HG02870 (cell line): ENCODE data around the gene XRCC5.

Experiments
- ATAC-seq: cut with Tn5 transposase; IDR thresholded peaks from one replicate; pipeline ENCODE4 v1.9.1; 2021; ENCODE audit warnings: mild to moderate bottlenecking, moderate library complexity; ENCODE audit not compliant: unreplicated experiment

The XRCC5 gene

GRCh38 chr2:216083464-216084281 lies 25.5 kb upstream of the XRCC5 start:
- no peak for ATAC-seq

GRCh38 chr2:216084547-216084946 lies 24.6 kb upstream of the XRCC5 start:
- ATAC-seq = no peak

GRCh38 chr2:216086207-216086893 lies 22.8 kb upstream of the XRCC5 start:
- no peak for ATAC-seq

- peak; percentile 60 for ATAC-seq
Observed at GRCh38 chr2:216090369-216090786, 18.8 kb upstream of the XRCC5 start.

- ATAC-seq = no peak
Observed at GRCh38 chr2:216092646-216093045, 16.5 kb upstream of the XRCC5 start.

- ATAC-seq = no peak
Observed at GRCh38 chr2:216094701-216095100, 14.4 kb upstream of the XRCC5 start.

- no peak for ATAC-seq
Observed at GRCh38 chr2:216098421-216099334, 10.5 kb upstream of the XRCC5 start.

- ATAC-seq = no peak
Observed at GRCh38 chr2:216101109-216101508, 8.0 kb upstream of the XRCC5 start.

- no peak for ATAC-seq
Observed at GRCh38 chr2:216103213-216103612, 5.9 kb upstream of the XRCC5 start.

- ATAC-seq = no peak
Observed at GRCh38 chr2:216104691-216105090, 4.5 kb upstream of the XRCC5 start.

GRCh38 chr2:216107320-216107719 lies 1.8 kb upstream of the XRCC5 start:
- ATAC-seq = no peak

GRCh38 chr2:216107760-216108159 lies 1.4 kb upstream of the XRCC5 start:
- ATAC-seq = no peak

GRCh38 chr2:216108310-216108966 lies 710 bp upstream of the XRCC5 start:
- ATAC-seq = no peak

- no peak for ATAC-seq
Observed at GRCh38 chr2:216109962-216110614, 940 bp downstream of the XRCC5 start.

GRCh38 chr2:216110620-216111019 lies 1.5 kb downstream of the XRCC5 start:
- ATAC-seq = no peak

- no peak for ATAC-seq
Observed at GRCh38 chr2:216111122-216111521, 2.0 kb downstream of the XRCC5 start.

- ATAC-seq = no peak
Observed at GRCh38 chr2:216112926-216113325, 3.8 kb downstream of the XRCC5 start.

- peak; percentile 77 for ATAC-seq
Observed at GRCh38 chr2:216113572-216113971, 4.4 kb downstream of the XRCC5 start.

- ATAC-seq = no peak
Observed at GRCh38 chr2:216114382-216114713, 5.2 kb downstream of the XRCC5 start.
